Esophagus muscularis mucosa (tissue), 4 donors: ENCODE data around the gene FTL. TPM values are rescaled to one million over a fixed set of nuclear protein-coding genes. Genes with fewer than 3 reads are reported as not detected.

ENCODE experiments used
- DNase-seq: peaks from one replicate; pipeline ENCODE4 v3.0.0-alpha.2; 2017; ENCODE audit errors: extremely low spot score
- H3K27ac ChIP-seq, 4 donors: fragments of 200-600 bp; sonication (generic); replicated peaks in 1 of 4; 1 replicate in 3 of 4; 2 replicates in 1 of 4; pipeline ENCODE4 v1.5.1; 2016 to 2019; ENCODE audit warnings: mild to moderate bottlenecking in 1 of 4
- H3K27me3 ChIP-seq, 4 donors: fragments of 200-600 bp; sonication (generic); one replicate each; pipeline versions ENCODE4 v1.5.1 to v1.6.0; 2016 to 2019
- H3K36me3 ChIP-seq, 4 donors: fragments of 200-600 bp; sonication (generic); one replicate each; pipeline ENCODE4 v1.5.1; 2016 to 2019
- H3K4me1 ChIP-seq, 4 donors: fragments of 200-600 bp; sonication (generic); one replicate each; pipeline ENCODE4 v1.5.1; 2016 to 2019
- H3K4me3 ChIP-seq, 4 donors: fragments of 200-600 bp; sonication (generic); 1 replicate in 2 of 4; 2 replicates in 2 of 4; pipeline ENCODE4 v1.5.1; 2016 to 2019; ENCODE audit warnings: mild to moderate bottlenecking in 4 of 4, moderate library complexity in 1 of 4
- H3K9me3 ChIP-seq, 4 donors: fragments of 200-600 bp; sonication (generic); 1 replicate in 3 of 4; 2 replicates in 1 of 4; pipeline ENCODE4 v1.5.1; 2016 to 2019
- EP300 ChIP-seq: sonication (generic); formaldehyde crosslinking; IDR thresholded peaks from one replicate; pipeline ENCODE4 v1.6.1; 2017; ENCODE audit warnings: antibody characterized with exemption
- POLR2A ChIP-seq: fragments of 450-650 bp; IDR thresholded peaks from one replicate; pipeline ENCODE4 v1.6.1; 2017; ENCODE audit warnings: antibody characterized with exemption, moderate library complexity, mild to moderate bottlenecking, low read depth
- POLR2AphosphoS5 ChIP-seq, 2 donors: sonication (generic); formaldehyde crosslinking; IDR thresholded peaks; one replicate each; pipeline ENCODE4 v1.6.1; 2017; ENCODE audit warnings: antibody characterized with exemption in 2 of 2
- WGBS: methylation state at CpG from one replicate; pipeline ENCODE4 v1.1.5; 2018; 5-methylcytosine and 5-hydroxymethylcytosine counted together
- intact Hi-C: fragments of 100-400 bp; cut with DNase I; formaldehyde crosslinking; loops from one replicate; pipeline ENCODE4 v1.15.1; 2023
- total RNA-seq, 4 donors: library from RNA; depleted of rRNA; stranded (reverse); fragments of >200 nt; gene quantifications; one replicate each; pipeline versions ENCODE4 v1.1.0 to v1.2.1, GENCODE V29; 2016
- TF ChIP-seq, protein P1 (sequence below), 3 experiments: fragments of 200-600 bp in 2 of 3; fragments of 450-650 bp in 1 of 3; sonication (generic) in 2 of 3; IDR thresholded peaks; one replicate each; pipeline ENCODE4 v1.5.1; 2017 to 2019; ENCODE audit warnings: antibody characterized with exemption in 3 of 3, mild to moderate bottlenecking in 2 of 3, moderate library complexity in 1 of 3

Gene FTL
- total RNA-seq, 4 donors from 2014 or later = 3,246 to 4,339 (median 3,896) TPM

DNA sequence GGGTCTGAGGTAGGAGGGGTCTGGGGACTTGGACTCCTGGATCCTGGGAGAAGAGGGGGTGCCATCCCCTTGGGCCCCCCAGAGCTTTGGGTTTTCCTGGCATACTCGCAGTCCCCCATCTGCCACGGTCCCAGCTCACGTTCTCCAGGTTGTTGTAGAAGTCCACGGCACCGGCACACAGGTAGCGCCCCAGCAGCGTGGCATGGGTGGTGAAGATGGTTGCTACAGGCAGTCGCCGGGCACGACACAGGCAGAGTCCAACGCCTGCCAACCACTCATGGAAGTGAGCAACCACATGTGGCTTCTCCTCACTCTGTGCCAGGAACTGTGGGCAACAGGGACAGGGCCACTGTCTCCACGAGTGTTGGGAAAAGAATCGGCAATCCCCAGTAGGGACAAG is 20.6 kb downstream of the FTL start:
- no peak for DNase-seq
- H3K27ac ChIP-seq = no peak overlapping the region
- WGBS = 94% methylated on average over 7 of the region's 13 CpGs
- H3K9me3 ChIP-seq = no peaks in the 10 kb centered on the region
- TF ChIP-seq EP300 (no peak), POLR2AphosphoS5 (IDR thresholded peaks at IDR 0.05) (no peak), POLR2A (no peak)
- TF ChIP-seq, protein P1, sequence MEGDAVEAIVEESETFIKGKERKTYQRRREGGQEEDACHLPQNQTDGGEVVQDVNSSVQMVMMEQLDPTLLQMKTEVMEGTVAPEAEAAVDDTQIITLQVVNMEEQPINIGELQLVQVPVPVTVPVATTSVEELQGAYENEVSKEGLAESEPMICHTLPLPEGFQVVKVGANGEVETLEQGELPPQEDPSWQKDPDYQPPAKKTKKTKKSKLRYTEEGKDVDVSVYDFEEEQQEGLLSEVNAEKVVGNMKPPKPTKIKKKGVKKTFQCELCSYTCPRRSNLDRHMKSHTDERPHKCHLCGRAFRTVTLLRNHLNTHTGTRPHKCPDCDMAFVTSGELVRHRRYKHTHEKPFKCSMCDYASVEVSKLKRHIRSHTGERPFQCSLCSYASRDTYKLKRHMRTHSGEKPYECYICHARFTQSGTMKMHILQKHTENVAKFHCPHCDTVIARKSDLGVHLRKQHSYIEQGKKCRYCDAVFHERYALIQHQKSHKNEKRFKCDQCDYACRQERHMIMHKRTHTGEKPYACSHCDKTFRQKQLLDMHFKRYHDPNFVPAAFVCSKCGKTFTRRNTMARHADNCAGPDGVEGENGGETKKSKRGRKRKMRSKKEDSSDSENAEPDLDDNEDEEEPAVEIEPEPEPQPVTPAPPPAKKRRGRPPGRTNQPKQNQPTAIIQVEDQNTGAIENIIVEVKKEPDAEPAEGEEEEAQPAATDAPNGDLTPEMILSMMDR (IDR thresholded peaks at IDR 0.05) = no peak
- intact Hi-C loops = no loop called here
- no peaks in the 10 kb centered on the region for H3K27me3 ChIP-seq
- peaks cover 36 to 96% (median 87%) of the 10 kb centered on the region in 4 donors for H3K36me3 ChIP-seq
- H3K4me3 ChIP-seq = no peak overlapping the region
- H3K4me1 ChIP-seq = peaks cover 11 to 16% (median 14%) of the 10 kb centered on the region in 4 donors

DNA sequence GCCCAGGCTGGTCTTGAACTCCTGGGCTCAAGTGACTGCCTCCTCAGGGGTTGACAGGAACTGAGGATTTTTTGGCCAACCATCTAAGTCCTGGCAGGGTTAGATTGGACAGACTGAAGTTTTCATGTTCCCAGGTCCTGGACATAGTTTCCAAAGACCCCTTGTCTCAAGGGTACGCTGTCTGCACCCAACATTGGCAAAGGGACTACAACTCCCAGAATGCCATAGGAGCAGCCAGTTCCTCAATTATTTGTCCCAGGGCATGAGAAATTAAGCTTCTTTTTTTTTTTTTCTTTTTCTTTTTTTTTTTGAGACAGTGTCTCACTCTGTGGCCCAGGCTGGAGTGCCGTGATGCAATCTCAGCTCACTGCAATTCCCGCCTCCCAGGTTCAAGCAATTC is 21.1 kb downstream of the FTL start:
- H3K4me1 ChIP-seq = peaks cover 16 to 21% (median 19%) of the 10 kb centered on the region in 4 donors
- H3K36me3 ChIP-seq = peaks cover 36 to 95% (median 82%) of the 10 kb centered on the region in 4 donors
- TF ChIP-seq, protein P1 (IDR thresholded peaks at IDR 0.05) = no peak
- TF ChIP-seq EP300 = no peak
- TF ChIP-seq POLR2AphosphoS5 (IDR thresholded peaks at IDR 0.05) = no peak
- no peak for TF ChIP-seq POLR2A
- no peak overlapping the region for H3K4me3 ChIP-seq
- WGBS = 80% methylated on average over 3 of the region's 3 CpGs
- no peaks in the 10 kb centered on the region for H3K27me3 ChIP-seq
- H3K9me3 ChIP-seq = no peaks in the 10 kb centered on the region
- intact Hi-C loops = no loop called here
- no peak overlapping the region for H3K27ac ChIP-seq
- no peak for DNase-seq

DNA sequence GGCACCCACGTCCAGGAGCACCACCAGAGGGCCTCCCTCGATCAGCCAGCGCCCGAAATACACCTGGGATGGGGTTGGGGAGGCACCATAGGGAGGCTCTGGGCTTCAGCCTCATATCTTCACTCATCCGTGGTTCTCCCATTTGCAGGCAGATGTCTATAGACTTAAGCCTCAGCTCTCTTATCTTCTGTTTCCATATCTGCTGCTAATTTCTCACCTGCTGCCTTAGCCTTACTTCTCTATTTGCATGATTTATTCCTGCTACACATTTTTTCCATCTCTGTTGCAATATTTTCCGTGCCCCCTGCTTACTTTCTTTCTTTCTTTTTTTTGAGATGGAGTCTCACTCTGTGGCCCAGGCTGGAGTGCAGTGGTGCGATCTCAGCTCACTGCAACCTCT is 22.2 kb downstream of the FTL start:
- Histone ChIP-seq H3K36me3 (peaks cover 34 to 84% (median 71%) of the 10 kb centered on the region in 4 donors), H3K4me1 (peaks cover 27 to 32% (median 30%) of the 10 kb centered on the region in 4 donors), H3K27me3 (no peaks in the 10 kb centered on the region), H3K4me3 (no peak overlapping the region), H3K27ac (no peak overlapping the region), H3K9me3 (no peaks in the 10 kb centered on the region)
- intact Hi-C loops = no loop called here
- 92% methylated on average over 6 of the region's 7 CpGs for WGBS
- DNase-seq = no peak
- TF ChIP-seq EP300 = no peak
- no peak for TF ChIP-seq POLR2AphosphoS5 (IDR thresholded peaks at IDR 0.05)

DNA sequence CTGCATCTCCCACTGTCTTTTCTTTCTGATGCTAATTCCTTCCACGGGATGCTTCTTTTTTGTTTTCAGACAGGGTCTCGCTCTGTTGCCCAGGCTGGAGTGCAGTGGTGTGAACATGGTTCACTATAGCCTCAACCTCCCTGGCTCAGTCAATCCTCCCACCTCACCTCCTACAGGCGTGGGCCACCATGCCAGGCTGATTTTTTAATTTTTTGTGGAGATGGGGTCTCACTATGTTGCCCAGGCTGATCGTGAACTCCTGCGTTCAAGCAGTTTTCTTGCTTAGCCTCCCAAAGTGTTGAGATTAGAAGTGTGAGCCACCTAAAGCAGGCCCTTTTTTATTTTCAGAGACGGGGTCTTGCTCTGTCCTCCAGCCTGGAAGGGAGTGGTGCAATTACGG is 23.2 kb downstream of the FTL start:
- DNase-seq = no peak
- intact Hi-C loops = no loop called here
- TF ChIP-seq POLR2A = no peak
- TF ChIP-seq EP300 = no peak
- TF ChIP-seq, protein P1 (IDR thresholded peaks at IDR 0.05) = no peak
- no peak for TF ChIP-seq POLR2AphosphoS5 (IDR thresholded peaks at IDR 0.05)
- H3K27me3 ChIP-seq = no peaks in the 10 kb centered on the region
- no peak overlapping the region for H3K4me3 ChIP-seq
- peaks cover 25 to 75% (median 61%) of the 10 kb centered on the region in 4 donors for H3K36me3 ChIP-seq
- 95% methylated on average over 6 of the region's 7 CpGs for WGBS
- H3K9me3 ChIP-seq = no peaks in the 10 kb centered on the region
- peaks cover 27 to 36% (median 30%) of the 10 kb centered on the region in 4 donors for H3K4me1 ChIP-seq
- H3K27ac ChIP-seq = no peak overlapping the region

DNA sequence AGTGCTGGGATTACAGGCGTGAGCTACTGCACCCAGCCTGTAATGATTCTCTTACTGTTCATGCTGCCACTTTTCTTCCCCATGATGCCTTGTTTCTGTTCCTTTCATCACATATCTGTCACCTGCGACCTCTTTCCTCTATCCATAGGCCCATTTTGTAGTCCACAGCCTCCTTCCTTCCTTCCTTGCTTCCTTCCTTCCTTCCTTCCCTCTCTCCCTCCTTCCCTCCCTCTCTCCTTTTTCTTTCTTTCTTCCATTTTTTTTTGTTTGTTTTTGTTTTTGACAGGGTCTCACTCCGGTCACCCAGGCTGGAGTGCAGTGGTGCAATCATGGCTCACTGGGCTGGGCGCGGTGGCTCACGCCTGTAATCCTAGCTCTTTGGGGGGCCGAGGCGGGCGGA is 23.8 kb downstream of the FTL start:
- TF ChIP-seq, protein P1 (IDR thresholded peaks at IDR 0.05) = no peak
- TF ChIP-seq EP300 = no peak
- TF ChIP-seq POLR2AphosphoS5 (IDR thresholded peaks at IDR 0.05) = no peak
- no peak for TF ChIP-seq POLR2A
- Histone ChIP-seq H3K4me1 (peaks cover 27 to 37% (median 31%) of the 10 kb centered on the region in 4 donors), H3K4me3 (no peak overlapping the region), H3K36me3 (peaks cover 25 to 69% (median 55%) of the 10 kb centered on the region in 4 donors), H3K9me3 (no peaks in the 10 kb centered on the region), H3K27me3 (no peaks in the 10 kb centered on the region), H3K27ac (no peak overlapping the region)
- WGBS = 91% methylated on average over 9 of the region's 9 CpGs
- DNase-seq = no peak
- intact Hi-C loops = no loop called here
